PC-9 (cell line): Measurements from ENCODE around the gene DPYSL4. TPM values are rescaled to one million over a fixed set of nuclear protein-coding genes. Genes with fewer than 3 reads are reported as not detected.

ENCODE experiments used
- BruUV-seq: library from RNA; stranded (reverse); fragments of 400-500 nt; replicated peaks from 2 replicates; lab custom pipeline; 2021; lab: Mats Ljungman, UMichigan
- CTCF ChIA-PET: fragments of 300-600 bp; sonication (Branson Sonifier 250); formaldehyde crosslinking; loops from one replicate; lab custom pipeline; 2022; ENCODE audit warnings: antibody characterized with exemption; lab: Charles Lee
- POLR2A ChIA-PET: fragments of 300-600 bp; sonication (Branson Sonifier 250); formaldehyde crosslinking; loops from one replicate; lab custom pipeline; 2022; ENCODE audit warnings: antibody characterized with exemption; ENCODE audit not compliant: unreplicated experiment; lab: Charles Lee
- DNase-seq, 2 experiments: peaks; one replicate each; pipeline versions ENCODE4 v3.0.0 to v3.0.0-alpha.2; 2015 to 2022; ENCODE audit warnings: mixed read lengths in 1 of 2
- H2AFZ ChIP-seq: fragments of 200-600 bp; sonication (generic); 2 replicates; pipeline ENCODE4 v1.8.1; 2017; ENCODE audit warnings: antibody characterized with exemption
- H3F3A ChIP-seq: fragments of 200-600 bp; sonication (generic); 2 replicates; pipeline ENCODE4 v1.8.1; 2017; ENCODE audit warnings: antibody characterized with exemption, mild to moderate bottlenecking, low read depth; ENCODE audit not compliant: insufficient read depth
- H3K27ac ChIP-seq: fragments of 200-600 bp; sonication (generic); 2 replicates; pipeline ENCODE4 v1.6.1; 2016; ENCODE audit warnings: mixed run types
- H3K27me3 ChIP-seq: fragments of 200-600 bp; sonication (generic); 2 replicates; pipeline ENCODE4 v1.6.1; 2016; ENCODE audit warnings: low read depth, mixed run types; ENCODE audit not compliant: insufficient read depth
- H3K36me3 ChIP-seq: fragments of 200-600 bp; sonication (generic); 2 replicates; pipeline ENCODE4 v1.6.1; 2016; ENCODE audit warnings: low read depth, mixed run types
- H3K4me1 ChIP-seq: fragments of 200-600 bp; sonication (generic); replicated peaks from 2 replicates; pipeline ENCODE4 v1.6.1; 2016; ENCODE audit warnings: mixed run types; ENCODE audit not compliant: insufficient read depth
- H3K4me2 ChIP-seq: fragments of 200-600 bp; sonication (generic); 2 replicates; pipeline ENCODE4 v1.6.1; 2017; ENCODE audit warnings: mixed run types
- H3K4me3 ChIP-seq: fragments of 200-600 bp; sonication (generic); 2 replicates; pipeline ENCODE4 v1.6.1; 2016; ENCODE audit warnings: mixed run types
- H3K79me2 ChIP-seq: fragments of 200-600 bp; sonication (generic); 2 replicates; pipeline ENCODE4 v1.6.1; 2017; ENCODE audit warnings: low read depth, mixed run types
- H3K9me2 ChIP-seq: fragments of 200-600 bp; sonication (generic); 2 replicates; pipeline ENCODE4 v1.8.1; 2017; ENCODE audit warnings: mild to moderate bottlenecking; ENCODE audit not compliant: insufficient read depth
- H3K9me3 ChIP-seq: fragments of 200-600 bp; sonication (generic); 2 replicates; pipeline ENCODE4 v1.8.1; 2016; ENCODE audit warnings: low read depth; ENCODE audit not compliant: insufficient read depth
- H4K20me1 ChIP-seq: fragments of 200-600 bp; sonication (generic); 2 replicates; pipeline ENCODE4 v1.8.1; 2017; ENCODE audit not compliant: insufficient read depth
- CTCF ChIP-seq: fragments of 200-600 bp; sonication (generic); conservative IDR thresholded peaks from 2 replicates; pipeline ENCODE4 v1.6.1; 2017; ENCODE audit warnings: mixed run types, antibody characterized with exemption, mild to moderate bottlenecking, moderate library complexity
- EZH2 ChIP-seq: fragments of 200-600 bp; sonication (generic); IDR thresholded peaks from 2 replicates; pipeline ENCODE4 v1.8.0; 2017; ENCODE audit warnings: antibody characterized with exemption, low read depth
- intact Hi-C: fragments of 100-400 bp; cut with micrococcal nuclease; formaldehyde crosslinking; loops from one replicate; pipeline ENCODE4 v1.10.0; 2022; ENCODE audit not compliant: unreplicated experiment
- total RNA-seq: library from RNA; stranded (reverse); gene quantifications from 2 replicates; pipeline ENCODE4 v1.2.3, GENCODE V29; 2021

Gene DPYSL4
- total RNA-seq, 1 experiment from 2014 or later = 4.8 TPM

GRCh38 chr10:132198381-132199181 lies 11.8 kb downstream of the DPYSL4 start:
- no peaks in the 10 kb centered on the region for H3K36me3 ChIP-seq
- H2AFZ ChIP-seq = no peak overlapping the region
- CTCF ChIA-PET = no interaction called here
- H3K27ac ChIP-seq = no peak overlapping the region
- no peaks in the 10 kb centered on the region for H3K4me1 ChIP-seq
- H3K27me3 ChIP-seq = no peaks in the 10 kb centered on the region
- DNase-seq = no peak
- no peaks in the 10 kb centered on the region for H3K9me3 ChIP-seq
- BruUV-seq = no TSS peak
- H4K20me1 ChIP-seq = no peaks in the 10 kb centered on the region
- TF ChIP-seq CTCF (no peak), EZH2 (no peak)
- H3K4me2 ChIP-seq = no peak overlapping the region
- no peaks in the 10 kb centered on the region for H3K9me2 ChIP-seq
- H3F3A ChIP-seq = no peaks in the 10 kb centered on the region
- intact Hi-C loops = no loop called here
- POLR2A ChIA-PET = no interaction called here
- H3K4me3 ChIP-seq = no peak overlapping the region
- H3K79me2 ChIP-seq = no peaks in the 10 kb centered on the region

GRCh38 chr10:132199268-132199853 lies 12.6 kb downstream of the DPYSL4 start:
- no peaks in the 10 kb centered on the region for H3K9me2 ChIP-seq
- no peak overlapping the region for H3K4me3 ChIP-seq
- H3K4me2 ChIP-seq = no peak overlapping the region
- no peaks in the 10 kb centered on the region for H3K79me2 ChIP-seq
- no peaks in the 10 kb centered on the region for H4K20me1 ChIP-seq
- no peaks in the 10 kb centered on the region for H3K9me3 ChIP-seq
- H2AFZ ChIP-seq = no peak overlapping the region
- no peak overlapping the region for H3K27ac ChIP-seq
- H3K4me1 ChIP-seq = no peaks in the 10 kb centered on the region
- ChIA-PET CTCF (no interaction called here), POLR2A (no interaction called here)
- DNase-seq = no peak
- no peaks in the 10 kb centered on the region for H3F3A ChIP-seq
- BruUV-seq = no TSS peak
- no peaks in the 10 kb centered on the region for H3K27me3 ChIP-seq
- no peak for TF ChIP-seq CTCF
- no peak for TF ChIP-seq EZH2
- intact Hi-C loops = no loop called here
- H3K36me3 ChIP-seq = no peaks in the 10 kb centered on the region

- DNase-seq = no peak
- no peak overlapping the region for H3K4me3 ChIP-seq
- intact Hi-C loops = no loop called here
- POLR2A ChIA-PET = no interaction called here
- no peak for TF ChIP-seq CTCF
- no peak for TF ChIP-seq EZH2
- H3K79me2 ChIP-seq = no peaks in the 10 kb centered on the region
- BruUV-seq = no TSS peak
- no peaks in the 10 kb centered on the region for H3K9me2 ChIP-seq
- no peak overlapping the region for H3K27ac ChIP-seq
- no peaks in the 10 kb centered on the region for H3K36me3 ChIP-seq
- H3K4me2 ChIP-seq = no peak overlapping the region
- H3K9me3 ChIP-seq = no peaks in the 10 kb centered on the region
- H3K27me3 ChIP-seq = no peaks in the 10 kb centered on the region
- no peaks in the 10 kb centered on the region for H3F3A ChIP-seq
- no peak overlapping the region for H2AFZ ChIP-seq
- H3K4me1 ChIP-seq = no peaks in the 10 kb centered on the region
- CTCF ChIA-PET = no interaction called here
- H4K20me1 ChIP-seq = no peaks in the 10 kb centered on the region
Measured at GRCh38 chr10:132199854-132200311, 13.1 kb downstream of the DPYSL4 start.
